ENCODE data around the gene VTA1. TPM values are rescaled to one million over a fixed set of nuclear protein-coding genes. Genes with fewer than 3 reads are reported as not detected.

Gene VTA1
- total RNA-seq, 1 experiment from 2014 or later: 67.8 TPM

DNA sequence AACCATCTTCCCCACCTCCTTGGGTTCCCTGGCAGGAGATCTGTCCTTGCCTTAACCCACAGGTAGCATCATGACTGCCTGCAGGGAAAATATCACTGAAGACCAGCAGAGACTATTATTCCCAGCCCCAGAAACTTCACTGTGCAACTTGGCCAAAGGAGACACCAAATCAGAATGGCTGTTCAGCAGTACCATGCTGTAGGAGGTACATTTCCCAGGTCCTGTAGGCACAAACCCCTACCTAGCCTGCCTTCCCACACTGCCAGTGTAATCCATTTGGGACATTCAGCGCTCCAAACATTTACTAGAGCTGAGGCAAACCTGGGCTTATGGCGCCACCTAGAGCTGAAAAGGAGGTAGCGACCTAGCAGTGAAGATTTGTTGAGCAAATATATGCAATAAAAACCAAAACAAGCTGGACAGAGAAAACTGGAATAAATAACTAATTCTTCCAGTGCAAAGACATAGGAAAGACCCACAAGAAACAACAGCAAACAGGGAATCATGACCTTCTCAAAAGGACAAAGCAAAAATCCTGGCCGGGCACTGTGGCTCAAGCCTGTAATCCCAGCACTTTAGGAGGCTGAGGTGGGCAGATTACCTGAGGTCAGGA lies 60.3 kb downstream of the VTA1 start:
- H3K36me3 ChIP-seq (ENCODE audit: control insufficient read depth in 1 of 2, insufficient read depth in 2 of 2, low read length in 2 of 2): peaks cover 0 to 12% of the 10 kb centered on the region in 2 experiments; a peak in 1 of 4 replicates
- ChIA-PET POLR2A (interaction anchor here (1.0 kb wide), 1 partner anchor 9 kb away, joined by 3 read pairs; no protein-coding TSS in a partner anchor), CTCF (interaction anchor here (0.7 to 2.1 kb wide), 21 partner anchors 10 to 531 kb away, joined by 3 to 21 read pairs (median 4); no protein-coding TSS in a partner anchor)

More for the DNA sequence above, 60.3 kb downstream of the VTA1 start:
- Histone ChIP-seq H3K27ac (ENCODE audit: low read depth, low read length) (no peak overlapping the region), H3K27me3 (ENCODE audit: insufficient read depth, low read length) (no peaks in the 10 kb centered on the region), H3K4me1 (ENCODE audit: control insufficient read depth in 1 of 2, insufficient read depth in 2 of 2, low read length in 2 of 2) (no peaks in the 10 kb centered on the region), H3K4me3 (replicated peaks in 1 of 2; ENCODE audit: low read depth in 1 of 2, low read length in 2 of 2) (no peak overlapping the region), H2AFZ (ENCODE audit: low read depth, low read length, poor library complexity, severe bottlenecking) (no peak overlapping the region), H4K20me1 (ENCODE audit: insufficient read depth) (no peaks in the 10 kb centered on the region; the same call in 1 of the 2 replicates), H3K9ac (ENCODE audit: low read length) (no peak overlapping the region), H3K9me3 (ENCODE audit: control insufficient read depth in 1 of 2, insufficient read depth in 1 of 2, low read depth in 1 of 2, low read length in 2 of 2) (no peaks in the 10 kb centered on the region), H3K79me2 (ENCODE audit: insufficient read depth, low read length) (peaks cover 10% of the 10 kb centered on the region; the same call in 1 of the 2 replicates), H3K9me2 (ENCODE audit: insufficient read depth) (no peaks in the 10 kb centered on the region), H3K4me2 (ENCODE audit: low read length) (no peak overlapping the region)
- intact Hi-C loops (cut with micrococcal nuclease): loop anchor here (1.0 to 2.0 kb wide), 2 partner anchors 61 to 218 kb away; partner anchors contain the start of genes NMBR and VTA1
- TF ChIP-seq REST (IDR thresholded peaks at IDR 0.05; ENCODE audit: low read depth): no peak
- TF ChIP-seq RAD21 (IDR thresholded peaks at IDR 0.05; ENCODE audit: low read depth): peak; percentile 81
- peak; percentile 53 to 93 (median 81); a peak in 5 of 6 replicates for TF ChIP-seq CTCF (IDR thresholded peaks at IDR 0.05 in 2 of 3, conservative IDR thresholded peaks at IDR 0.05 in 1 of 3; ENCODE audit: borderline replicate concordance in 1 of 3, insufficient read depth in 1 of 3, low read depth in 2 of 3, low read length in 2 of 3)
- DNase-seq (ENCODE audit: low read depth, low spot score) (peak; percentile 26), ATAC-seq (peak; percentile 92)
- no TSS peak for BruUV-seq (replicated peaks)
- RAD21 ChIA-PET (ENCODE audit: low non-redundant PET in 1 of 2, low total read pairs in 2 of 2, uncharacterized antibody in 2 of 2, unreplicated experiment in 2 of 2): interaction anchor here in 1 of 2 experiments (0.9 kb wide), 1 partner anchor 51 kb away, joined by 3 read pairs; no protein-coding TSS in a partner anchor

Measured in HCT116 (cell line).